Muscle of back (tissue), 13 donors: Measurements from ENCODE around the gene SERINC5. TPM values are rescaled to one million over a fixed set of nuclear protein-coding genes. Genes with fewer than 3 reads are reported as not detected.
A peak's percentile ranks its signal among the peaks of the same experiment; 100 is the strongest.
"Not testable (repeated sequence)": the region's sequence is repeated elsewhere in the genome, so short reads cannot be mapped to it uniquely, and the experiment has no call there.

ENCODE experiments used
- DNase-seq, 3 donors: peaks; one replicate each; pipeline versions ENCODE4 v3.0.0 to v3.0.0-alpha.2; 2013
- long read RNA-seq, 9 donors: transcript quantifications; one replicate each; lab custom pipeline, GENCODE V29; 2026
- polyA plus RNA-seq, 10 donors: library from polyadenylated mRNA; unstranded; fragments of 120-200 nt; gene quantifications; one replicate each; pipeline ENCODE4 v1.2.1, GENCODE V29; 2013; ENCODE audit not compliant: insufficient read length in 10 of 10

SERINC5 gene
- 10 to 100 TPM; 14.9 to 24.1 (median 20.0) TPM for polyA plus RNA-seq
- long read RNA-seq, donor 1, full-length matches to known transcripts = 6 of 6 reads
- long read RNA-seq, donor 1, partial matches to known transcripts = 0 of 6 reads
- long read RNA-seq, donor 1, other reads (novel, unspliced or antisense) = 0 of 6 reads
- long read RNA-seq, donor 2, full-length matches to known transcripts = 7 of 7 reads
- long read RNA-seq, donor 2, partial matches to known transcripts = 0 of 7 reads
- long read RNA-seq, donor 2, other reads (novel, unspliced or antisense) = 0 of 7 reads
- long read RNA-seq, donor 3 = 0 reads
- long read RNA-seq, donor 4 = 0 reads
- long read RNA-seq, donor 5, full-length matches to known transcripts = 2 of 2 reads
- long read RNA-seq, donor 5, partial matches to known transcripts = 0 of 2 reads
- long read RNA-seq, donor 5, other reads (novel, unspliced or antisense) = 0 of 2 reads
- long read RNA-seq, donor 6, full-length matches to known transcripts = 5 of 5 reads
- long read RNA-seq, donor 6, partial matches to known transcripts = 0 of 5 reads
- long read RNA-seq, donor 6, other reads (novel, unspliced or antisense) = 0 of 5 reads
- long read RNA-seq, donor 7, full-length matches to known transcripts = 2 of 2 reads
- long read RNA-seq, donor 7, partial matches to known transcripts = 0 of 2 reads
- long read RNA-seq, donor 7, other reads (novel, unspliced or antisense) = 0 of 2 reads
- long read RNA-seq, donor 8, full-length matches to known transcripts = 8 of 8 reads
- long read RNA-seq, donor 8, partial matches to known transcripts = 0 of 8 reads
- long read RNA-seq, donor 8, other reads (novel, unspliced or antisense) = 0 of 8 reads
- long read RNA-seq, donor 9 = 0 reads

DNA sequence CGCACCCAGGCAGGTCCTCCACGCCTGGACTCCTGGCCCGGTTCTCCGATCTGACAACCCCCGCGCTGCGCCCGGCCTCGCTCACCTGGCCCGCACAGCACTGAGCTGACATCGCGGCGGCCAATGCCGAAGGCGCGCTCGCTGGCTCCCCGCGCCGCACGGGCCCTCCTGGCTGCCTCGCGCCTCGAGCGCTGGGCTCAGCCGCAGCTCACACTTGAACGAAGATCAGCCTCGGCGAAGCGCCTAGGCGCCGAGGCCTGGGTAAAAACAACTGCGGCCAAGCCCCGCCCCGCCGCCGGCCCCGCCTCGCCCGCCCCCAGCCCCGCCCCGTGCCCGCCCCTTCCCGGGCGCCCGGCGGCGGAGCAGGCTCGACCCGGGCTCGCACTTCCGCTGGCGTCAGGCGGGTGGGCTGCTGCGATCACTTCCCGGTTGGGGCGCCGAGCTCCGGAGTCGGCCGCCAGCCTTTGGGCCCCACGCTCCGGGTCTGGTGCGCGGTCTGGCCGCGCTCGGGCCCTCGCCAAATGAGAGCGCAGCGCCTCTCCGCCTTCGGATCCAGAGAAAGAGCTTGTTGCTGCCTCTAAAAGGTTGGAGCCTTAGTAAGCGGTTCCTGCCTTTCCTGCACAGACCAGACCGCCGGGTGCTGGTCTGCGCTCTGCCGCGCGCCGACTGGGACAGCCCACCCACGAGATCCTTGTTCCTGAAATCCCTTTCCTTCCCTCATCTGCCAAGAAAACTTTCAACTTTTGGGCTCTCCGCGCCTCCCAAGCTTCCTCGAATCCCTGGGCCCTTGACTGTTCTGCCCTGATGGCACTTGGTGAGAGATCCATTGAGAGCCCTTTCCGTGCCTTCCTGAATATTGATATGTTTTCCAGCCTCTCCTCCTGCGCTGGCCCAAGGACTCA lies at the start of gene SERINC5:
TSS of gene SERINC5 (minus strand) at position 238 of the 902 bp plus-strand sequence. CDS start at position 112, 126 bp downstream.
- peak; percentile 82 to 97 (median 91) for DNase-seq

DNA sequence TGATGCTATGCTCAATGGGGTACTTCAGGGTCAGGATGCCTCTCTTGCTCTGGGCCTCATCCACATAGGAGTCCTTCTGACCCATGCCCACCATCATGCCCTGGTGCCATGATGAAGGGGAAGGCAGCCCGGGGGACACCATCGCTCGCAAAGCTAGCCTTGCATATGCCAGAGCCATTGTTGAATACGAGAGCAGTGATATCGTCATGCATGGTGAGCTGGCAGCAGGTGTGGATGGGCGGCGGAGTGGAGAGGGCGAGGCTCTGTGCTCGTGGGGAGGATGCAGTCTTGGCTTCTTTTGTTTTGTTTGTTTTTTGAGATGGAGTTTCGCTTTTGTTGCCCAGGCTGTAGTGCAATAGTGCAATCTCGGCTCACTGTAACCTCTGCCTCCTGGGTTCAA lies 46.8 kb upstream of the SERINC5 start:
- DNase-seq = no peak

DNA sequence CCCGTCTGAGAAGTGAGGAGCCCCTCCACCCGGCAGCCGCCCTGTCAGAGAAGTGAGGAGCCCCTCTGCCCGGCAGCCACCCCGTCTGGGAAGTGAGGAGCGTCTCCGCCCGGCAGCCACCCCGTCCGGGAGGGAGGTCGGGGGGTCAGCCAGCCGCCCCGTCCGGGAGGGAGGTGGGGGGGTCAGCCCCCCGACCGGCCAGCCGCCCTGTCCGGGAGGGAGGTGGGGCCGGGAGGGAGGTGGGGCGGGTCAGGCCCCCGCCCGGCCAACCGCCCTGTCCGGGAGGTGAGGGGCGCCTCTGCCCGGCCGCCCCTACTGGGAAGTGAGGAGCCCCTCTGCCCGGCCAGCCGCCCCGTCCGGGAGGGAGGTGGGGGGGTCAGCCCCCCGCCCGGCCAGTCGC lies 45.5 kb upstream of the SERINC5 start:
- DNase-seq = not testable (repeated sequence)

DNA sequence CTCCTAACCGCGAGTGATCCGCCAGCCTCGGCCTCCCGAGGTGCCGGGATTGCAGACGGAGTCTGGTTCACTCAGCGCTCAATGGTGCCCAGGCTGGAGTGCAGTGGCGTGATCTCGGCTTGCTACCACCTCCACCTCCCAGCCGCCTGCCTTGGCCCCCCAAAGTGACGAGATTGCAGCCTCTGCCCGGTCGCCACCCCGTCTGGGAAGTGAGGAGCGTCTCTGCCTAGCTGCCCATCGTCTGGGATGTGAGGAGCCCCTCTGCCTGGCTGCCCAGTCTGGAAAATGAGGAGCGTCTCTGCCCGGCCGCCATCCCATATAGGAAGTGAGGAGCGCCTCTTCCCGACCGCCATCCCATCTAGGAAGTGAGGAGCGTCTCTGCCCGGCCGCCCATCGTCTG lies 44.9 kb upstream of the SERINC5 start:
- DNase-seq = not testable (repeated sequence)

DNA sequence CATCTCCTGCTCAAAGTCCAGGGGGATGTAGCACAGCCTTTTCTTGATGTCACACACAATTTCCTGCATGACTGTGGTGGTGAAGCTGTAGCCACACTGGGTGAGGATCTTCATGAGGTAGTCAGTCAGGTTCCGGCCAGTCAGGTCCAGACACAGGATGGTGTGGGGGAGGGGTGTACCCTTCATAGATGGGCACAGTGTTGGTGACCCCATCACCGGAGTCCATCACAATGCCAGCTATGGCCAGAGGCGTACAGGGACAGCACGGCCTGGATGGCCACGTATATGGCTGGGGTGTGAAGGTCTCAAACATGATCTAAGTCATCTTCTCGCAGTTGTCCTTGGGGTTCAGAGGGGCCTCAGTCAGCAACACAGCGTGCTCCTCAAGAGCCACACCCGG lies 44.3 kb upstream of the SERINC5 start:
- no peak for DNase-seq

DNA sequence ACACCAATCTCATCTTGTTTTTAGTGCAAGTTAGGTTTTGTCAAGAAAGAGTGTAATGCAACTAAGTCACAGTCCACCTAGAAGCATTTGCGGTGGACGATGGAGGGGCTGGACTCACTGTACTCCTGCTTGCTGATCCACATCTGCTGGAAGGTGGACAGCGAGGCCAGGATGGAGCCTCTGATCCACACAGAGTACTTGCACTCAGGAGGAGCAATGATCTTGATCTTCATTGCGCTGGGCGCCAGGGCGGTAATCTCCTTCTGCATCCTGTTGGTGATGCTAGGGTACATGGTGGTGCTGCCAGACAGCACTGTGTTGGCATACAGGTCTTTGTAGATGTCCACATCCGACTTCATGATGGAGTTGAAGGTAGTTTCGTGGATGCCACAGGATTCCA lies 43.8 kb upstream of the SERINC5 start:
- DNase-seq = no peak

DNA sequence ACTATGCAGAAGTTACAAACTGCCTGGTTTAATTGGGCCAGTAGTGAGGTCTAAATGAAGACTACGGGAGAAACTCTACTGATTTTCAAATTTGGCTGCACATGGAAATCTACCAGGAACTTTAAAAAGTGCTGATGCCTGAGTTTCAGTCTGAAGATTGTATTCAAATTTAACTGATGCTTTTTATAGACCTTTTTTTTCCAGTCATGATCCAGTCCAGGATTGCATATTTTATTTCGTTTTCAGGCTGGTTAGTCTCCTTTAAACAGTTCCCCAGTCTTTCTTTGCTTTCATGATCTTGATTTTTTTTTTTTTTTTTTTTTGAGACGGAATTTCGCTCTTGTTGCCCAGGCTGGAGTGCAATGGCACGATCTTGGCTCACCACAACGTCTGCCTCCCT lies 40.3 kb upstream of the SERINC5 start:
- DNase-seq = peak in 2 of 3 donors; percentile 22 to 43

DNA sequence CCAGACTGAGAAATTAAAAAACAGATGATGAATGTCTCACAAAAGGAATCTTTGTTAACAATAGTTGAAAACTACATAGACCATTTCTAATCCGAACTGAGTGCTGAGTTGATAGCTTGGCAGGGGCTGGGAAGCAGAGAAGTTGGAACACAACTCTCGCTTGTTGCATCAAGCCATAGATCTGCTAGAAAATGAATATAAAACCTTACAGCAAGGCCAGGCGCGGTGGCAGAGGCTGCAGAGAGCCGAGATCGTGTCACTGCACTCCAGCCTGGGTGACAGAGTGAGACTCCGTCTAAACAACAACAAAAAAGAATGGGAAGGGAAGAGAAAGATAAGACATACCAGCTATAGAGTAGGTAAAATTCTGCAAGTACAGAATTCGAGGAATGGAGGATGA lies 35.9 kb upstream of the SERINC5 start:
- DNase-seq = no peak

DNA sequence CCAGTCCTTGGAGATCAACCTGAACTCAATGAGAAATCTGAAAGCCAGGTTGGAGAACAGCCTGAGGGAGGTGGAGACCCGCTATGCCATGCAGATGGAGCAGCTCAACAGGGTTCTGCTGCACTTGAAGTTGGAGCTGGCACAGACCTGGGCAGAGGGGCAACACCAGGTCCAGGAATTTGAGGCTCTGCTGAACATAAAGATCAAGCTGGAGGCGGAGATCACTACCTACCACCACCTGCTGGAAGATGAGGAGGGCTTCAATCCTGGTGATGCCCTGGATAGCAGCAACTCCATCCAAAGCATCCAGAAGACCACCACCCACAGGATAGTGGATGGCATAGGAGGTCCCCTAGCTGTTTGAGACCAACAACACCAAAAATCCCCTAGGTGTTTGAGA lies 33.5 kb upstream of the SERINC5 start:
- no peak for DNase-seq

DNA sequence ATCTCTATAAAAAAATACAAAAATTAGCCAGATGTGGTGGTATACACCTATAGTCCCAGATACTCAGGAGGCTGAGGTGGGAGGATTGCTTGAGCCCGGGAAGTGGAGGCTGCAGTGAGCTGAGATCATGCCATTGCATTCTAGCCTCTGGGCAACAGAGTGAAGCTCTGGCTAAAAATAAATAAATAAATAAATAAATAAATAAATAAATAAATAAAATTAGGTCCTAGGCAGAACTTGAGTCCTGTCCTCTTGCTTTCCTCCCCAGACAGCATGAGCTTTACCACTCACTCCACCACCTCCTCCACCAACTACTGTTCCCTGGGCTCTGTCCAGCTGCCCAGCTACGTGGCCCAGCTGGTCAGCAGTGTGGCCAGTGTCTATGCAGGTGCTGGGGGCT lies 32.3 kb upstream of the SERINC5 start:
- DNase-seq = no peak

DNA sequence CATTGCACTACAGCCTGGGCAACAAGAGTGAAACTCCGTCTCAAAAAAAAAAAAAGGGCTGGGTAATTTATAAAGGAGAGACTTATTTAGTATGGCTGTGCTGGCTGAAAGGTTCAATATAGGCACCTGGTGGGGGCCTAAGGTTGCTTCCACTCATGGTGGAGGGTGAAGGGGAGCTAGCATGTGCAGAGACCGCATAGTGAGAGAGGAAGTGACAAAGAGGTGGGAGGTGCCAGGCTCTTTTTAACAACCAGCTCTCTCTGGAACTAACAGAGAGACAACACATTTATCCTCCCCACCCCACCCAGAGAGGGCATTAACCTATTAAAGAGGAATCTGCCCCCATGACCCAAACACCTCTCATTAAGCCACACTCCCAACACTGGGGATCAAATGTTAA lies 28.9 kb upstream of the SERINC5 start:
- DNase-seq = no peak

DNA sequence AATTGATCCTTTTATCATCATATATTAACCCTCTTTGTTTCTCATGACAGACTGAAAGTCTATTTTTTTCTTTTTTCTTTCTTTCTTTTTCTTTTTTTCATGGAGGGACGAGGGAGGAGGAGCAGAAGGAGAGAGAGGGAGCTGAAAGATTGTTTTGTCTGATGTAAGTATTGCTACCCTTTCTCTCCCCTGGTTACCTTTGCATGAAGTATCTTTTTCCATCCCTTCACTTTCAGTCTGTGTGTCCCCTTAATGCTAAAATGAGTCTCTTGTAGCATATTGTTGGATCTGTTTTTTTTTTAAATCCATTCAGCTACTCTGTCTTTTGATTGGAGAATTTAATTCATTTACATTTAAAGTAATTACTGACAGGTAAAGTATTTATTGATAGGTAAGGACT lies 27.5 kb upstream of the SERINC5 start:
- no peak for DNase-seq

DNA sequence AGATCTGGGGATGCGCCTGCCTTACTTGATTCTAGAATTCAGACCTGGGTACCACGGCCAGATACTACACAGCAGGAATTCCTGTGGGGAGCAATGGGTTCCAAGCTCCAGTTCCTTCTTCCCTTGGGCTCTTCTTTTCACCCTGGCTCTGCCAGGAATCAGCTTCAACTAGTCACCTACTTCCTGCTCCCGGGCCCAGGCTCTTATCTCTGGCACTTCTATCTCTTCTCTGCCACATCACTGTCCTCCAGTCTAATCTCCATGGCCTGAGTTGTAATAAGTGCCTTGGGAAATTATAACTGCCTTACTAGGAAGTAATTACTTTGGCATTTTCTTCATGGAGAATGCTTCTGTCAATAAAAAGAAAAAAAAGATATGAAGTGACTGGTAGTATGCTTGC lies 26.2 kb upstream of the SERINC5 start:
- no peak for DNase-seq

DNA sequence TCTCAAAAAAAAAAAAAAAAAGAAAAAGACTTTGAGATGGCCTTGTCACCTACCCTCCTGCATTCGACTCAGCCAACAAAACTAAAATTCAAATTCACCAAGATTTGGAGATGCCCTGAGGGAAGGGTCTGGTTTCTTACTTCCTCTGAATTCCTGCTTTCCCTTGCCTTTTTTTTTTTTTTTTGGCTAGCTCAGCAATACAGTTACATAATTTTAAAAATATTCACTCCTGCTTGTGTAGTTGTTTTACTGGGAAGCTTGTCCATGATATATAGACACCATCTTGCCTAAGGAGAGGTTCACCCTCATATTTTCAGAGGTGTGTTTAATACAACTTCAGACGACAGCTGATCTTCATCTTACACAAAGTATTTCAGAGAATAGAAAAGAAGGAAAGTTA lies 21.3 kb upstream of the SERINC5 start:
- DNase-seq = peak in 2 of 3 donors; percentile 38 to 64

DNA sequence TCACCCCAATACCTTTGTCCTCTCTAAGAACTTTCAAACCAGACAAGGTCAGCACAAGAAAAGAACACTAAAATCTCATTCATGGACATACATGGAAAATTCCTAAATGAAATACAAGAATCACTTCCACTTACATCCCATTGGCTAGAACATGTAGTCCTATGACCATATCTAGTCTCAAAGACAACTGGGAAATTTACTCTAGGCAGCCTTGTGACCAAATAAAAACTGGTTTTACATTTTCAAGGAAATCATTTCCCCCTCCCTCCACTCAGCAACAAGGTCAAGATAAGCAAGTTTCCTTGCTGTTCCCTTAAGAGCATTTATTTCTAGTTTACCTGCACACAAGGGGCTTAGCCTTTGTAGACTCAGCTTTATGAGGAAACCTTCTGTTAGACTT lies 20.3 kb upstream of the SERINC5 start:
- DNase-seq = no peak

DNA sequence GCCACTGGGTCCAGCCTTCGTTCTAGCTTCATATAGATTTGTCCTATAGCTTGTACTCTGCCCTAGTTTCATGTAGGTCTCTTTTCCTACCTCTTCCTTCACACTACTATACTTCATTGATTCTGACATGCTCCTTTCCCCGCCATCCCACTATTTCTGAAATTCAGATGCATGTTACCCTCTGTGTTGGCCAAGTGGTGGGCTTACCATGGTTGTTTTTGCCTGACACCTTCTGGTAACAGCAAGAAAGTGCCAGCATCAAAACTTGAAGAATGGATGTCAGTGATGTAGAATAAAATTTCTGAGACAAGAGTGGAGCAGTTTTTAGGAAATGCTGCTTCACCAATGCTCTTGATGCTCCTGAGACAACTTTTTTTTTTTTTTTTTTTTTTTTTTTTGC lies 19.5 kb upstream of the SERINC5 start:
- peak in 2 of 3 donors; percentile 34 to 59 for DNase-seq

DNA sequence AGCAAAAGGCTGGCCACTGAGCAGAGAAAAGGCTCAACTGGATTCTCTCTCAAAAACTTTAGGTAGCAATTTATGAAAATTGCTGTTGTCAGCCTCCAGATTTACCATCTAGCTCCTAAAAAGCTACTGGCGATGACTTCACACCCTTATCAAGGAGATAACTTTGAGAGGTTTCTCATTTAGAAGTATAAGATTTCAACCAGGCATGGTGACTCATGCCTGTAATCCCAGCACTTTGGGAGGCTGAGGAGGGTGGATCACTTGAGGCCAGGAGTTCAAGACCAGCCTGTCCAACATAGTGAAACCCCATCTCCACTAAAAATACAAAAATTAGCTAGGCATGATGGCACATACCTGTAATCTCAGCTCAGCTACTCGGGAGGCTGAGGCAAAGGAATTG lies 14.7 kb upstream of the SERINC5 start:
- DNase-seq = not testable (repeated sequence)

DNA sequence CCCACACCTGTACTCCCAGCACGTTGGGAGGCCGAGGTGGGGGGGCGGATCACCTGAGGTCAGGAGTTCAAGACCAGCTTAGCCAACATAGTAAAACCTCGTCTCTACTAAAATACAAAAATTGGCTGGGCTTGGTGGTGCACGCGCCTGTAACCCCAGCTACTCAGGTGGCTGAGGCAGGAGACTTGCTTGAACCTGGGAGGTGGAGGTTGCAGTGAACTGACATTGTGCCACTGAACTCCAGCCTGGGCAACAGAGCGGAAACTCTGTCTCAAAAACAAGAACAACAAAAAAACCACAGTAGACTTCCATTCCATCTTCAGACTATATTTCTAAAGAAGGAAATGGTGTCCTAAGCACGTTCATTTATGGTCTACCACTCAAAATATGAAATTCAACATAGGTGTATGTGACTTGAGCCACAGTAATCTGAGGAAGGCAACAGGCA lies 14.2 kb upstream of the SERINC5 start:
- no peak for DNase-seq

DNA sequence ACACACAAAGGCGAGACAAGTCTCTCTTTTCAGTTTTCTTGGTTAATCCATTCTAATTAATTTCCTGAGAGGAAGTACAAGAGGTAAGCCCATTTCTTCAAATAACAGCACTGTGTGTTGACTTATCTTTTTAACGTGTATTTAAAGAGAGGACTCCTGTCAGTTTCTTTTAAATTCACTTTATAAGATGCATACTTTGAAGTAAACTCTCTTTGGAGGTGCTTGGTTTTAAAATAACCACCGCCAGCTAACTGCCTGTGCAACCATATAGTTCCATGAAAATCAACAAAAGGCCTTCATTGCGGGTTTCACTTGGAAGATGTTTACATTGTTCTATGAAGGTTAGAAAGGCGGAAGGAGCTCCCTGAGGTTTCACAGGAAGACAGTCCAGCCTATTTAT lies 13.1 kb upstream of the SERINC5 start:
- no peak for DNase-seq

DNA sequence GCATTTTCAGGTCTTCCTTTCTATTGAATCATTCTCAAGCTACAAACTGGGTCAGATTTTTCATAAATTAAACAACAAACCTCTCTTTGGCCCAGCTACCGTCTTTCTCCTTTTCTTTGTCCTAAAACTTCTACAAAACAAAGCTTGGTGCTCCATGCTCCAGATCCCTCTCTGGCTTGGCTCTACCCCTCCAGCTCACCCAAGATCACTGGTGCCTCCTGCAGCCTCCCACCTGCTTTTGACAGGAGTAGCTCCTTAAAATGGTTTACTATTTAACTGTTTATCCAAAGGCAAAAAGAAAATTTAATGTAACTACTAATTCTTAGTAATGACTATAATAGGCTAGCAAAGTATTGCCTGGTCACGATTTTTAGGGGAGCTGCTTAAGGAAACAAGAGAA lies 10.7 kb upstream of the SERINC5 start:
- DNase-seq = no peak

DNA sequence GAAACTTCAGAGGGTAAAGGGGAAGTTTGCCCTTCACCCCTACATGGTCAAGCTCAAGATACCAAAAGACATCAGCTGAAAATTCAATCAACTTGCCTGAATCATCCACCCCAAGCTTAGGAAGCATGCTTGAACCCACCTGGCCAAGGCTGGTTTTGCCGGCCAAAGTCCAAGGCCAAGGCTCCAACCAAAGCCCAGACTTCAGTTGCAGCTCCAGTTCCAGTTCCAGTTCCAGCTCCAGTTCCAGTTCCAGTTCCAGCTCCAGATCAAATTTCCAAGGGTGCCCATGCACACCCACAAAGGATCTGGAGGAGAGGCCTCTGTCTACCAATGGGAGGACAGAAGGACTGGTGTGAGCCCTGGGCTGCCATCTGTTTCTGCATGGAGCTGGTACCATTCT lies 4.6 kb upstream of the SERINC5 start:
- DNase-seq = no peak
